GM19043 (cell line): Measurements from ENCODE around the gene MRPL30.
"Not testable (repeated sequence)": the region's sequence is repeated elsewhere in the genome, so short reads cannot be mapped to it uniquely, and the experiment has no call there.

Experiments used
- ATAC-seq: cut with Tn5 transposase; IDR thresholded peaks from one replicate; pipeline ENCODE4 v1.9.1; 2021; ENCODE audit warnings: low read depth; ENCODE audit not compliant: unreplicated experiment

Gene MRPL30

DNA sequence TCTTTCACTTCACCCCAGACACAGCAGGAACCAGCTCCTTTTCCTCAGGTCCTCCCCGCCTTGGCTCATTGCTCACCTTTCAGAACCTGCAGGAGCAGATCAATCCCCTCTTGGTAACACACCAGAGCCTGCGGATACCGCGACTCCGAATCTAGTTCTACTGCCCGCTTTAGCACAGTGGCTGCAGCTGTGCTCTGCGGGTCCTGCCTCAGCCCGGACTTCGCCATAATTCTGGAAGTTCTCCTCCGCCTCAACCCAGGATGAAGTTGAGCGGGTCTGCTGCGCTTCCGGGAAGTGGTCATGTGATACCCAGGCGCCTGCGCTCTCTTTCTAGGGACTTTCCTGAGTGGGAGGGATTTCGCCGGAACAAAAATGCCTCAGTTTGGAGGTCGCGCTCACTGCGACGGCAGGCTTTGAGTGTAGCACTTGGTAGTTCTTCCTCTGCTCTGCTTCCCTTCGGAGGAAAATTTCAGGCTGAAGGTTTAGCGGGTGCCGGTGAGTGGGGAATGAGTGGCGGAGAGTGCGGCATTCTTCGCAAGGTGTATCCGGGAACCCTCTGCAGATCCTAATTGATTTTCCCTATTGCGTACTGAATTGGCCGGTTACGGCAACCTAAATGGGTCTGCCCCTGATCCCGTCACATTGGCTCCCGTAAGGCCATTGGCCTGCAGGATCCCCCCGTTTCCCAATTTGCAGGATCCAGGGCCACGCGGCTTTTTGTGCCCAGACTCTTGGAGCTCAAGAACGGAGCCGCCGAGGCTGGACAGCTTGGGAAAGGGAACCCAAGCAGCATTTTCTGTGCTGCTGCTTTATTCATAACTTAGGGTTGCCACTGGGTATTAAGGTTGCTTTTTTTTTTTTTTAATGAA lies at the start of gene MRPL30, which contains the start of gene MITD1:
TSS of gene MRPL30 (plus strand) at position 430 of the 869 bp plus-strand sequence. CDS start 5,020 bp downstream, outside the sequence.
TSS of gene MITD1 (minus strand) at position 304 of the 869 bp plus-strand sequence. CDS start at position 227, 77 bp downstream.
- peak; percentile 95 for ATAC-seq

DNA sequence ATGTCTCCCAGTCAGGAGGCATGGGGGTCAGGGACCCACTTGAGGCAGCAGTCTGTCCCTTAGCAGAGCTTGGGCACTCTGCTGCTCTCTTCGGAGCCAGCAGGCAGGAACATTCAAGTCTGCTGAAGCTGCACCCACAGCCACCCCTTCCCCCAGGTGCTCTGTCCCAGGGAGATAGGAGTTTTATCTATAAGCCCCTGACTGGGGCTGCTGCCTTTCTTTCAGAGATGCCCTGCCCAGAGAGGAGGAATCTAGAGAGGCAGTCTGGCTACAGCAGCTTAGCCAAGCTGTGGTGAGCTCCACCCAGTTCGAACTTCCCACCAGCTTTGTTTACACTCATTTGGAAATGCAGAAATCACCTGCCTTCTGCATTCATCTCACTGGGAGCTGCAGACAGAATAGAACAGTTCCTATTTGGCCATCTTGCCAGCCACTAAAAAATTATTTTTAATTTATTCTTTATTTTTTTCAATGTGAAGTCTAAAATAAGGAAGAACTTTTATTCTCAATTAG lies 45.9 kb upstream of the MRPL30 start:
- not testable (repeated sequence) for ATAC-seq

DNA sequence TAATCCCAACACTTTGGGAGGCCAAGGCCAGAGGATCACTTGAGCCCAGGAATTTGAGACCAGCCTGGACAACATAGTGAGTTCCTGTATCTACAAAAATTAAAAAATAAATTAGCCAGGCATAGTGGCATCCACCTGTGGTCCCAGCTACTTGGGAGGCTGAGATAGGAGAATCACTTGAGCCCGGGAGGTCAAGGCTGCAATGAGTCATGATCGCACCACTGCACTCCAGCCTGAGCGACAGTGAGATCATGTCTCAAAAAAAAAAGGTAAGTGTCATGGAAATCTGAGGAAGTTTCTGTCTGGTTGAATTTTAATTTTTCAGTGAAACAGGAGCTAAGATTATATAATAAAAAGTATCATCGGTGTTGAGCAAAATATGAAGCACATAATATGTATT lies 42.0 kb upstream of the MRPL30 start:
- no peak for ATAC-seq

DNA sequence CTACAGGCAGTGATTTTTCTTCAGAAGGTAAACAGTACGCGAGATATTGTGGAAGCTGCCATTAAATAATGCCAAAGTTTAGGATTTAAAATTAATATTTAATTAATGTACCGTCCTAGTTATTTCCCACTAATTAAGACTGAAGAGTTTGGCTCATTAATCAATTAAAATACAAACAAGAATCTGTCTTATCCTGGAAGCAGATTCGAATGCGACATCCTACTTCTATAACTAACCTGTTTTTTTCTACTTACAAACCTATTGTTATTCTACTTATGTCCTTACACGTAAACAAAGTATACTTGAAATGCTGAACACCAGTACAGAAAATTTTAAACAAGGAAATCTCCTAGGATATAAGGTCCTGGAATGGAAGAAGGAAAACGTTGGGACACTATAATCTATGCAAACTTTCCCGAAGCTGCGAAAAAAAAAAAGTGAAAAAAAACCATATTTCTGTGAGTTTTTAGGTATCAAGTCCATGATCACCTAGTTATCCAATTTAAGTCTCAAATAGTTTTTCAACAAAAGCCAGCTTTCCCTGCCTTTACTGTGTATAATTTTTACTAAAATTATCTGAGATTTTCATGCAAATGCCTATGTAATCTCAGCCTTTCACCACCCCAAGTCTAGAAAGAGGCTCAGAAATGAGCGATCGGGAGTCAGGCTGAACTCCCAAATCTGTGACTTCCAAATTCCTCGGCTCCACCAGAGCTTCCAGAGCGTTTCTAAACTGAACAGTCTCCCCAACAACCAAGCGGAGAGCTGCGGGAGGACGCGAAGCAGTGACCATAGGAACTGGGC lies 40.7 kb upstream of the MRPL30 start:
- no peak for ATAC-seq

DNA sequence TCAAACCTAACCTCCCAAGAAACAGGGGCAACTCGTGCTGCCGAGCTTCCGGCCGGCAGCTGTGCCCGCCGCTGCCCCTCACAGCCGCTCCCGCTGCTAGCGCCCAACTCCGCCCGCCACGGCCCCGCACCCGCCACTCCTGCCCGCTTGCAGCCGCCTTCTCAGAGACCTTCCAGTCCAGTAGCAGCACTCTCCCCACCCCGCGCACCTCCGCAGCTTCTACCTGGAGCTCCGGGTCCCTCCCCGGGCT lies 40.2 kb upstream of the MRPL30 start:
- ATAC-seq, result peak; percentile 26

DNA sequence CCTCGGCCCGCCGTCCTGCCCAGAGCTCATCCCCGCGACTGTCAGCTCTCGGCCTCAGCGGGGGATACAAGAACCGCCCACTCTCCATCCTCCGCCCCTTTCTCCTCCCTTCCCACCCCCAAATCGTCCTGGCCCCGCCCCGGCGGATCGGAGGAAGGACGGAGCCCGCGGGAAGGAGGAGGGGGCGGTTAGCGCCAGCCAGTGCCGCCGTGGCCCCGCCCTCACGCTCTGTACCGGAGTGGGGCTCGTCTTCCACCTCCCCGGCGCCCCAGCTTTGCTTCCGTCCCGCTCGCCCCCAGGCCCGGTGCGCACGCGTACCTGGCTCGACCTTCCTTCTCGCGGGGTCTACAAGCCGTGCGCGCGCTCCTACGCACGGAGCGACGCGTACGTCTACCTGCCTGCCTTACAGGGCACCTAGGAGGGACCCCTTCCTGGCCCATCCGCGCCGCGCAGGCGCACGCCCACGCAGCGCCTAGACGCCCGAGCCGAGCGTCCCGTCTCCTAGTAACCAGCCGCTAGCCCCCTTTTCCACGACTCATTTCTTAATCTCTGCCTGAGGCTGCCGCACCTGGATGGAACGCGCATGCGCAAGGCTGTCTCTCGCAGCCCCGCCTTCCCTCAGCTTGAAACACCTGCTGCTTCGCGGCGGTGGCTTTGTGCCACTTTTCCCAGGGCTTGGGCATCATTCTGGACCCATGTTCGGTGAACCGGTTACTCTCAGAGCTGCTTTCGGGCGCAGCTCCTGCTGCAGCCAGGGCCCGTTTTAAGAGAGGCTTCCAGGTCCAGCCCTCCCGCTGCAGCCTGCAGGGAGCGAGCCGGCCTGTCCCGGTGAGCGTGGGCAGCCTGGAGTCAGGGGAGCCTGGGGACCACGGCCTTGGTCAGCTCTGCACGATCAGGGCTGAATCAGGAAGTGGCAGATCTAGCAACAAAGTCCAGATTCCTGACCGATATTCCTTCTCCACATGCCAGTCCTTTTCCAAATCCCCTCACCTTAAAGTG lies 39.6 kb upstream of the MRPL30 start, which contains the start of gene C2orf15:
TSS of gene C2orf15 (plus strand) at position 598 of the 999 bp plus-strand sequence. CDS start 8,852 bp downstream, outside the sequence.
- peak; percentile 82 for ATAC-seq

DNA sequence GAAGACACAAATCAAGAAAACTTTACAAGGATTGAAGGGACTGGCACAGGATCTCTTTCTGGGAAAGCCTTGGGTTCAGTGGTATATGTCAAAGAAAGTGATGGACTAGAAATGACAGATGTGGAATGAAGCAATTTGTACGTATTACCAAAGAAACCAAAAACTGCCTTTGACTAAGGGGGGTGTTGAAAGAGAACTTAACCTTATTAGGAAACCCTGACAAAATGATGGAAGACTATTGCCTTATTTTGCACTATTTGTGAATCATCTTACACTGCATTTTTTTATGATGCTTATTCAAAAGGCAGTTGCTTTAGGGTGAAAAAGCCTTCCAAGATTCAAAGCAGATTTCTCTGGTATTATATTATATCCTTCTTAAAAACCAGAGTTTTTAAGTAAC lies 30.3 kb upstream of the MRPL30 start:
- no peak for ATAC-seq

DNA sequence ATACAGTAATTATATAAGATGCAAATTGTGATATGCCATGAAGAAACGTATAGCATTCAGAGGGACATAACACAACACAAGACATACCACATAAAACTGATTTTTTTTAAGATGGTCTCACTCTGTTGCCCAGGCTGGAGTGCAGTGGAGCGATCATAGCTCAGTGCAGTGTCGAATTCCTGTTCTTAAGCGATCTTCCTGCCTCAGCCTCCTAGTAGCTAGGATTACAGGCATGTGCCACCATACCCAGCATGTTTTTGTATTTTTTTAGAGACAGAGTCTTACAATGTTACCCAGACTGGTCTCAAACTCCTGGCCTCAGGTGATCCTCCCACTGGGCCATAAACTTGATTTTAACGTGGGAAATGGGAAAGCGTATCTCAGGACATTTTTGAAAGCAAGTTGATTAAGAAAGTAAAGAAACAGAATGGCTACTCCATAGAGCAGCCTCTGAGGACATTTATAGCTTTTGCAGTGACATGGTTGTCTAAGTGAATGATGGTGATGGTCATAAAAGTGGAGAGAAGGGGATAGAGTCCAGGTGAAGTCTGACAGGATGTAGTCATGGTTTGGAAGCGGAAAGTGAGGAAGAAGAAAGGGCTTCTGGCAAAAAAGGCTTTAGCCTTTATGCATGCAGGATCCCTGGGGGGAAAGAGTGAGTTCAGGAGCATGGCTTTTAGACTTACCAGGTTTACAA lies 28.6 kb upstream of the MRPL30 start:
- ATAC-seq, result no peak

DNA sequence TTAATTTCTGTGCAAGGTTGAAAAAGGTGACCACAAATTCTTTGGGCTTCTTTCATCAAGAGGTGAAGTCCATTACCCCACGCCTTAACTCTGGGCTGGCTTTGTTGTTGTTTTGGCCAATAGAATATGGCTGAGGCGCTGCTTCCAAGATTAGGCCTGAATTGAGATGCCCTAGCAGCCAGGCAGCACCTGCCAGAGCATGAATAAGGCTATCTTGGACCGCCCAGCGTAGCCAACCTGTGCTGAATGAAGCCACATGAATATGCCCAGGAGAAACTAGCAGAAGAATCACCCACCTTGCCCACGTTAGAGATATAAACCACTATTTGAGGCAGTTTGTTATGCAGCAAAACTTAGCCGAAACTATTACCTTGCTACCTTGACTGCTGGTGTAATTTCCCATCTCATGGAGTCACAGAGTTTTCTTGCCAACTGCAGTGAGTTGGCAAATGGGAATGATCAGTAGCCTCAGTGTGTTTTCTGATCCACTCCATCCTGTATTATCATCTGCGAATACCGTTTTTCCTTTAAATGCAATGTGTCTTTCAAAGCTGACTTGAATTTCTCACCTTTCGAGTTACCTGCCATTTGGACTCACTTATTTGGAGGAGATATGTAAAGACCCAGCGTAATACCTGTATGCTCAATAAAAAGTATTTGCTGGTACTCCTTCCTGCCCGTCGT lies 26.9 kb upstream of the MRPL30 start:
- ATAC-seq, result no peak

DNA sequence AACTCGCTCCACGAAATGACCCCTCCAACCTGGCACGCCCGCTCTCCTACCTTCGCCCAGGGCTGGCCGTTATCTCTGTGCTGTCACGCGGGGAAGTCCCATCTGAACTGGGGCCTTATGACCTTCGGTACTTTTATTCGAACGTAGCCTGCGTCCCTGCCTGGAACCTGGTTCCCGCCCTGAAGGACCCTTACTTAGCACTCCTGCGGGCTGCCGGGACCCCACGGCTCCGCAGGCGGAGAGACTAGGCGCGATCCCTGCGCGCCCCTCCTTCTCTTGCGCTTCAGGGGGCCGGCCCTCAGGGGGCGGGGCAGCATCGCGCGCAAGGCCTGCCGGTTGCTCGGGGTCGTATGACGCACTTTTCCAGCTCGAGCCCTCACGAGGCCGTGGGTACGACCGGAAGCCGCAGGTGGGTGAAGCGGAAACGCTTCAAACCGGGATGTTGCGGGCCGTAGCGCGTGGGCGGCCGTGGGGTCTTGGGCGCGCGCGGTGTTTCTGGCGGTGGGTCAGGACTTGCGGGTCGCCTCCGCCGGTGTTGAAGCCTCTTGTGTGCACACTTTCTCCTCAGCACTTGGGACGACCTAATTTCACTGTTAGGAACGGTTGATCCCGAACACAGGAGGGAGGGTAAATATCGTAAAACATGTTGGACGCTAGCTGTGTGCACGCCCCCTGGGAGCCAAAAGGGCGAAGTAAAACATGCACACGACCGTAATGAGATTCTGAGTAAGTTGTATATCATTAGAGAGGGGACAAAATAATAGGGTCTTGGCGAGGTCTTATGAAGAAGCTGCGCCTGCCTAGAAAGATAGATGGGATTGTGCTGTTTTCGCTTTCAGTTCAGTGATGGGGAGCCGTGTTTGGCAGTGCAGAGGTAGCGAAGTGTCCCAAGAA lies 26.1 kb upstream of the MRPL30 start, which contains the start of the genes LIPT1 and TSGA10:
TSS of gene LIPT1 (plus strand) at position 325 of the 894 bp plus-strand sequence. CDS start 6,991 bp downstream, outside the sequence.
TSS of gene TSGA10 (minus strand) at position 300 of the 894 bp plus-strand sequence. CDS start 45,503 bp downstream, outside the sequence.
- ATAC-seq, result peak; percentile 92

DNA sequence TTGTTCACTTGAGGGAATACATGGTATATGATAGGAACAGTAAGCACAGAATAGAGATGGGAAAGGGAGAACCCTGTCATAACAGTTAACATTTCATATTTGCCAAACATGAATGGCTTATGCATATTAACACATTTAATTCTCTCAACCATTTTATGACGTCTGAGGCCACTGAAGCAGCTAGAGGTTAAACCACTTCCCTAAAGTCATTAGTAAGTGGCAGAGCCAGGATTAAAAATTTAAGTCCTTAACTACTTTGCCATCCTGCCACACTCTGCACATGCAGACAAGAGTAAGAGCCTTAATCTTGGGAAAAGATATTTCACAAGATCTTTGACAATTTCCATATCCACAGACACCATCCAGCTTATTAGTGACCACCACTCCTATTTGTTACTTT lies 24.1 kb upstream of the MRPL30 start:
- ATAC-seq, result no peak

DNA sequence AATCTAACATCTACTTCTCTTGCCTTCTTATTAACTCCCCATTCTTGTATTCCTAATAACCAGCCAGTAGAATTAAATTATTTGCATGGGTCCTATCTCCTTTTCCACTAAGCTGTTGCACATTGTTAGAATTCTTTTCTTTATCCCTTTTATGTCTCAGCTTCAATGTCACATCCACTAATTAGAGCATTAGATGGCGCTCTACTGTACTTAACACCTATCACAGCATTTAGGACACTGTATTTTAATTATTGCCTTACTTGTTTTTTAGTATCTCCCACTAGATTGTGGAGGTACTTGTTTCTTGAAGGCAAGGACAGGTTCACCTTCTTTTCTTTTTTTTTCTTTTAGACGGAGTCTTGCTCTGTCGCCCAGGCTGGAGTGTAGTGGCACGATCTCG lies 22.4 kb upstream of the MRPL30 start:
- ATAC-seq, result no peak

DNA sequence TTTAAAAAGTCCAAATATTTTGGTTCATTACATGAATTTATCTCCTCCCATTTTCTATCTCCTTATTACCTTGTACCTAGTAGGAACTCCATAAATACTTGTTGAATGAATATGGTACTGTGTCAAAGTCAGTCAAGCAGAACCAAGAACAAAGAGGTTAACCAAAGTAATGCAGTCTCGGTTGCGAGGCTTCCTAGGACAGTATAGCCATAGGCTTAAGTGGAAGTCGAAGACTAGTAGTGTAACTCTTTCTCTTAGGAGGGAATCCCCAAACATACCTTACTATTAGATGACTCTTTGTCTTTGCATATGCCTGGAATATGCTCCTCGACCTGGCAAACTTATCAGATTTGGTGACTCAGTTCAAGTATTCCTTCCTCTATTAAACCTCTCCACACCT lies 21.4 kb upstream of the MRPL30 start:
- no peak for ATAC-seq

DNA sequence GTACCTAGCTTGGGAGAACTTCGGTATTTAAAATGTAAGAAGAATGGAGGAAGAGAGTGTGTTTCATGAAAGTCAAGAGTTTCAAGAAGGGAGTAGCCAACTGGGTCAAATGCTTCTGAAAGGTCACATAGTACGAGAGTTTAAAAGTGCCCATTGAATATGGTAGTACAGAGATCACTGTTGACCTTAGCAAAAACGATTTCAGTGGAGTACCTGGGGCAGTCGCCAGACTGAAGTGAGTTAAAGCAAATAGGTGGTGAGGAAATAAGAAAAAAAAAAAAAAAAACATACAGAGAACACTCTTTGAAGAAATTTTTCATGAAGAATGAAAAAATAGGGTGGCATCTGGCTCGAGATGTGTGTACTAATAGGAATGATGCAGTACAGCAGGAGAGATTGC lies 14.8 kb upstream of the MRPL30 start:
- no peak for ATAC-seq

DNA sequence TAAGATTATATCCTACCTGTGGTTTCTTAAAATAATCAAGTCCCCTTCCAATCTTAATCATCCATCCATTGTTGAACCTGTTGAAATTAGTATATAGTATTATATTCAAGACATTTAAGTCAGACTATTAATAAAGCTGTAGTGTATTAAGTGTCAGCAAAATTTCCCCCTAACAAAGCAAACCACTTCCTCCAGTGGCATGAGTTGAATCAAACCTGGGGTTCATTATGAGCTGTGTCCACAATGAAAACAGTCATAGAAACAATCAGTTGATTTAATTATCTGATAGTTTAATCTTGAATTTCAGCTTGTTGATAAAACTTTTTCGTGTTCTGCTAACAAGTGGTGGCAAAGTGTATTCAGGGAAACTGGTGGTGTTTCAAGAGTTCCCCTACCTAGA lies 11.4 kb upstream of the MRPL30 start:
- no peak for ATAC-seq

DNA sequence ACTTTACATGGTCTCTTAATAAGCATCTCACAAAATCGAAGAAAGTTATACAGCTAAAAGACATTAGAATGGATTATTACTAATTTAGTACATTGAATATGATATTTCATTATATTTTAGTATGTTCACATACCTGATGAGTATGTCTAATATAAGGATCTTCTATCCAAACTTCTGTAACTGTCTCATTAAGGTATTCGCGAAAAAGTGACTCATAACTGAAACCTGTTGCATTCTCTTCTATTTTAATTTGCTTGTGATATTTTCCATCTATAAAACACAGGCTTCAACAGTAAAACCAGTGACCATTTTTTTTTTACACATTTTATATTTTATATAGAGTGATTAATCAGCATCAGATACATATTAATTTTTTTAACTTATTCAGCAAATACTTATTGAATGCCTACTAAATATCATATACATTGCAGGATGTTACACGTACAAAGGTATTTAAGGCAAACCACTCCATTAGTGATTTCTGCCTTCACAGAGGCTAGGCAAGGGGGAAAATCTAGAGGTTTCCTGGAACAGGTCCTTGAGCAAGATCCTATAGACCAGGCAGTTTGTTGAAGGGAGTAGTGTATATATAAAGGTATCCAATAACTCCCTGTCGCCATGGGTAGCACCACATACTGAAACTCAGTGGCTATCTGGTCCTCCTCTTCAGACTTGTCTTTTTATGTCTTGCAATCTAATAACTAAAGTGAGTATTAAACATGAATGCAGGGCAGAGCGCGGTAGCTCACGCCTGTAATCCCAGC lies 9.4 kb upstream of the MRPL30 start:
- no peak for ATAC-seq

DNA sequence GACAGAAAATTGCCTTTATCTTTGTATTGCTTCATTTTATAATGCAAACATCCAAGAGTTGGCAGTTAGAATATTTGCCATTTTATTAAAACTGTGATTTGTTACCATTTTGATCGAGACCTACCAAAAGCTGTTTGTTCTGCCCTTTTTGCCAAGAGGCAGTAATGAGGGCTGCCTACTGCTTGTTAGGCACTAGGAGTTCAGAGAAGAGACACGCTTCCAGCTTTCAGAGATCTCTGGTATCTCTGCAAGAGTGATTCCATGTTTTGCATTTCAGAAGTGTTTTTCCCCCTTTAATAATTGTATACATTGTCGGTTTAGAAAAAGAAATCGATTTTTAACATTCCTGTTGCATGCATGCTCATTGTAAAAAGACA lies 628 bp downstream of the MRPL30 start:
- ATAC-seq, result no peak
